AG20443 (cell line): ENCODE data around the gene H3-3A.

Source experiments
- DNase-seq: peaks from one replicate; pipeline ENCODE4 v3.0.0; 2012; ENCODE audit warnings: low spot score, mixed read lengths

The H3-3A gene

GRCh38 chr1:226111098-226111882, 48.8 kb downstream of the H3-3A start:
- no peak for DNase-seq

GRCh38 chr1:226111883-226112261, 49.4 kb downstream of the H3-3A start:
- DNase-seq: no peak

GRCh38 chr1:226112626-226113025, 50.1 kb downstream of the H3-3A start:
- DNase-seq: no peak

- DNase-seq: no peak
These were observed 54.2 kb downstream of the H3-3A start for GRCh38 chr1:226116673-226117072.

- DNase-seq: no peak
These were observed 54.8 kb downstream of the H3-3A start for GRCh38 chr1:226117330-226117729.

GRCh38 chr1:226118357-226118756, 55.8 kb downstream of the H3-3A start:
- no peak for DNase-seq

GRCh38 chr1:226119169-226119568, 56.7 kb downstream of the H3-3A start:
- no peak for DNase-seq

GRCh38 chr1:226120398-226120797, 57.9 kb downstream of the H3-3A start:
- DNase-seq: no peak

- no peak for DNase-seq
These were observed 58.6 kb downstream of the H3-3A start for GRCh38 chr1:226121049-226121586.
